Measurements from ENCODE around the gene MAN2B2. TPM values are rescaled to one million over a fixed set of nuclear protein-coding genes. Genes with fewer than 3 reads are reported as not detected.
A peak's percentile ranks its signal among the peaks of the same experiment; 100 is the strongest.

Gene MAN2B2
- 10 to 100 TPM; 20.5 to 25.6 TPM for total RNA-seq
- long read RNA-seq, full-length matches to known transcripts = 6 of 23 reads
- long read RNA-seq, partial matches to known transcripts = 15 of 23 reads
- long read RNA-seq, other reads (novel, unspliced or antisense) = 2 of 23 reads

- intact Hi-C loops (cut with DNase I) = no loop called here
- peak; percentile 92 for DNase-seq
- ATAC-seq = peak; percentile 99
Measured at GRCh38 chr4:6574747-6575502, at the start of gene MAN2B2. MAN2B2 (plus strand) TSS chr4:6575189; CDS start chr4:6575211, 22 bp downstream.

- ATAC-seq (no peak), DNase-seq (no peak)
- intact Hi-C loops (cut with DNase I) = no loop called here
Measured at GRCh38 chr4:6525474-6525873, 49.5 kb upstream of the MAN2B2 start.

DNA sequence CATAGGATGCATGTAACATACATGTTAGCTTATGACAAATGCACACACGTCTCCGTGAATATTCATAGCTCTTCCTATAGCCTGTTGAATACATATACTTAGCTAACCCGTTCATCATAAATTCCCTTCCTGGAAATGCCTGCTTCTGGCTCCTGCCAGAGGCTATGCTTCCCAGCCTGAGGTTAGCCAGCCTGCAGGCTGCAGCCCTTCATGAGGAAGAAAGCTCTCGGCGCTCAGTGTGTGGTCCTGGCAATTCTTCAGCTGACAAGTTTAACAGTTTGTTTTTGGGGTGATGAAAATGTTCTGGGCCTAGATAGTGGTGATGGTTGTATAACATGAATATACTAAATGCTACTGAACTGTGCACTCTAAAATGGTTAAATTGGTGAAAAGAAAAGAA is 48.8 kb upstream of the MAN2B2 start:
- intact Hi-C loops (cut with DNase I) = no loop called here
- ATAC-seq = no peak
- no peak for DNase-seq

DNA sequence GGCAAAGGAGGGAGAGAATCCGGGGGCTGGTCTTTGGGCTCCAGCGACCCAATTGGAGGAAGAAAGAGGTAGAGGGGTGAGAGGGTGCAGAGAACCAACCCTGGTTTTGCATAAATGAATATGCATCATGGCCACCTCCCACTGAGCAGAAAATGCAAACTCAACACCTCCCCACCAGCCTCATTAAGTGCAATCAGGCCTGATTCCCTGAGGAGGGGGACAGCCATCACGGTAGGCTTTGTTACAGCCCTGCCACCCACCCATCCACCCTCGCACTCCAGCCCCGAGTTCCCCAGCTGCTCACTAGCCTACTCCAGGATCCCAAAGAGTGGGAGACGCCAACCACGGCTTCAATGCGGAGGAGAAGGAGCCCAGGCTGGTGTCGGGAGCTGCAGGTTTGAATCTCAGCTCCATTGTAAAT is 48.3 kb upstream of the MAN2B2 start:
- DNase-seq (no peak), ATAC-seq (no peak)
- intact Hi-C loops (cut with DNase I) = no loop called here

GRCh38 chr4:6527259-6527658 is 47.7 kb upstream of the MAN2B2 start:
- ATAC-seq = no peak
- intact Hi-C loops (cut with DNase I) = no loop called here
- no peak for DNase-seq

DNA sequence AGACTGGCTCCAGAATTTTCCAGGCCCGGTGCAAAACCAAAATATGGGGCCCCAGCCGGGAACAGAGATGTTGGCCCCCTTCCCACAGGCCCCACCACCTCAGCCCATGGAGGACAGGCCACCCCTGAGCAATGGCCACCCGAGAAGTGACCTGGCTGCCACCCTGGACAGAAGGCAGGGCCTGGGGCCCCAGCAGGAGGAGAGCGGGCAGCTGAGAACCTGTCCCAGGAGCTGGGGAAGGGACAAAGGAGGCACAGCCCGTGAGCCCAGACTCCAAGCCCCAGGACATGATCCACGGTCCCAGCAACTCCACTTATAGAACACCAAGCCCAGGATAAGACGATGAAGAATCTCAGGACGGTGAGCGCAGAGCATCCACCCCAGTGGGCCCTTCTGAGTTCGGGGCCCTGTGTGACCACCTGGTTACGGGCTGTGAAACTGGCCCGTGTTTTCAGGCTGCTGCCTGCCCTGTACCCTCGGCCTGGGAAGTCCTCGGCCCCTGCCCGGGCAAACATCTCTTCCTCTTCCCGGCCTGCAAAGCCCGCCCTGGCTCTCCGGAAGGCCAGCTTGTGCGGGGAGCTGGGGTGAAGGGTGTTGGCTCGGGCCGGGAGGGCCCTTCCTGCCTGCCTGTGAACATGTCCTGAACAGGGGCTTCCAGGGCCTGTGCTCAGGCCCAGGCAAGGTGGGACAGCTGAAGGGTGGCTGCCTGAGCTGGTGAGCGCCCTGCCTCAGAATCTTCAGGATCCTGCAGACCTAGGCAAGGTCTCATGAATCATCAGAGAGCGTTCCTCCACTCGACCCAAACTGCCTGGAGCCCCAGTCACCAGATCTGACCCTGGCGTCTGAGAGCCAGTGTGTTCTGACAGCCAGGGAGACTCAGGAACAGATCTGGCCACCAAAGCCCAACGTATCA is 47.0 kb upstream of the MAN2B2 start:
- intact Hi-C loops (cut with DNase I) = no loop called here
- DNase-seq (no peak), ATAC-seq (no peak)

DNA sequence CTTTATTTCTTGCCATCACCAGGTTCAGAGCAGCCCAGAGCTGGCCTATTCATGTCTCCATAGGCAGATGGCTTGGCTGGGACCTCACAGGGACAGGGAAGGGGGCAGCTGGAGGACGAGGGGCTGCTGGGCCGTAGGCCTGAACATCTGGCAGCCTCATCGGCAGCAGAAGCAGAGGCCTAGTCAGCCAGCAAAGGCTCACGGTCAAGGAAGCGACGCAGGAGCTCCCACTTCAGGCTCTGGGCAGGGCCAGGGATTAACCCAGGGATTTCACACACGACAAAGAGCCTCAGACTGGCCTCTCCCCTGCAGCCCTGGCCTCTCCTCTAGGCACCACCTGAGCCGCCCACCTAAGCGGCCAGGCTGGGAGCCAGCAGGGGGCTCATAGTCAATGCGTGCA is 46.0 kb upstream of the MAN2B2 start:
- ATAC-seq = no peak
- intact Hi-C loops (cut with DNase I) = no loop called here

DNA sequence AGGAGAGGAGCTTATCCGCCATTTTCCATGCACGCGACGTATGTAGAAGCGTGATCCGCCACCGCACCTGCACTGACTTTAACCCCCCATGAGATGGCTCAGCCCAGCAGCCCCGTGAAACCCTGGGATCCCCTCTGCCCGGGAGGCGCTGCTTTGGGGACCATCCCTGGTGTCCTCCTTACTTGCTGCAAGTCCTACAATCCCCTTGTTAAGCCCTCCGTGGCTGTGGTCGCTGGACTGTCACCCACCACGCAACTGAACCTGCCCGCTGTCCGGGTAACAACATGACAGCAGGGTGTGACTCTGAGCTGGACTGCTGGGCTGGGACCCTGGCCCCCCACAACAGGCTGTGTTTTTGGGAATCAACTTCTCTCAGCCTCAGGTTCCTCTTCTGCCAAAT is 44.7 kb upstream of the MAN2B2 start:
- intact Hi-C loops (cut with DNase I) = loop anchor here in 1 of 2 donors (10.0 kb wide), 1 partner anchor 286 kb away; no protein-coding TSS in a partner anchor
- no peak for ATAC-seq
- no peak for DNase-seq

More for the DNA sequence above, 46.0 kb upstream of the MAN2B2 start:
- no peak for DNase-seq

DNA sequence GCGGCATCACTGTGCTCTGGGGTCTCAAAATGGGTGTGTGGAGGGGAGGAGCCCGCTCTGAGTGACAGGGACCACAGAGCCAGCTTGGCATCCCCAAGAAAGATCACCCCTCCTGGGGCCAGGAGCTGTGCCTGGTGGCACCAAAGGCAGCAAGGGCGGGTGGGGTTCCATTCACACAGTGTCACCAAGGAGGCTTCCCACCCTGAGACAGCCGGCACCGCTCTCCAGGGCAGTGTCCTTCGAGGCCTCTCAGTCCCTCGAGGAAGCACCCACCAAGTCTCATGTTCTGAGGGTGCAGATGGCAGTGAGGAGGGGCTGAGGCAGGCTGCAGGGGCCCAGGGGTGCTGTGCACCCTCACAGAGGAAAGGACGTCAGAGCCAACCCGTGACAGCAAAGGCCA is 44.0 kb upstream of the MAN2B2 start:
- DNase-seq (no peak), ATAC-seq (no peak)
- intact Hi-C loops (cut with DNase I) = loop anchor here in 1 of 2 donors (10.0 kb wide), 1 partner anchor 286 kb away; no protein-coding TSS in a partner anchor

DNA sequence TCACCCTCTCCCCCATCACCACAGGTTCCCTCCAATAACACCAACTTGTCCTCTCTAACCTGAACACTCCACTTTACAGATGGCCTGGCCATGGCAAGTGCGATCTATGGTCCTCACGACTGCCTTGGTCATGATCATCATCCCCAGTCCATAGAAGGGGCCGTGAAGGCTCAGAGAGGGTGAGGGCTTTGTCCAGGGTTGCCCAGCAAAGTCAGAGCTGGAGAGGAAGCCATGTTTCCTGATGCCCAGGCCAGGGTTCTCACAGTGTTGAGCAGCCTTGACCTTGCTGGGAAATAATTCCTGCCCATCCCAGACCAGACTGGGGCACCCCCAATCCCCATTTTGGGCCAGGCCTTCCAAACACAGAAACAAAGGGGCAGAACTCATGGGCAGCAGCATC is 42.9 kb upstream of the MAN2B2 start:
- DNase-seq (no peak), ATAC-seq (no peak)
- intact Hi-C loops (cut with DNase I) = loop anchor here in 1 of 2 donors (10.0 kb wide), 1 partner anchor 287 kb away; no protein-coding TSS in a partner anchor

DNA sequence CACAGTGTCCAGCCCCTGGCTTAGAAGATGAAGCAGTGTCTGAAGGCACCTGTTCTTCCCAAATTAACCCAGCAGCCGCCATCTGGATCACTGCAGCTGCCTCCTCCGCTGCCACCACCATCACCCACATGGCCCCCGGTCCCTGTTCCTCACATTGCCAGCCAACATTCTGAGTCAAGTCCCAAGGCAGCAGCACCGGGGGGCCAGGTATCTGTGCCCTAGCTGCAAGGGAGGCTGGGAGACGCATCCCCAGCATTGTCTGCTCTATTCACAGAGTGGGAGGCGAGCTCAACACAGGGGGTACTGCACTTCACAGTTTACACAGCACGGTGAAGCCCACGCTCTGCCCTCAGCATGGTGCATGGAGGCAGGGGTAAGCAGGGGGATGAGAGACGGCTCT is 42.3 kb upstream of the MAN2B2 start:
- intact Hi-C loops (cut with DNase I) = loop anchor here in 1 of 2 donors (10.0 kb wide), 1 partner anchor 288 kb away; no protein-coding TSS in a partner anchor
- no peak for DNase-seq
- no peak for ATAC-seq

DNA sequence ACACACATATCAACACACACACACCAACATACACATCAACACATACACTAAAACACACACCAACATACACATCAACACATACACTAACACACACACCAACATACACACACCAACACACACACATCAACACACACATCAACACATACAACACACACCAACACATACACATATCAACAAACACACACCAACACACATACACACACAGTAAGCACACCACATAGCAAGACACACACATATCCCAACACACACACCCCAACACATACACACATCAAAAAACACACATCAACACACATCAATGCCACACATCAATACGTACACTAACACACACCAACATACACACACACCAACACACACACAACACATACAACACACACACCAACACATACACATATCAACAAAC is 40.9 kb upstream of the MAN2B2 start:
- no peak for DNase-seq
- no peak for ATAC-seq
- intact Hi-C loops (cut with DNase I) = loop anchor here in 1 of 2 donors (10.0 kb wide), 1 partner anchor 289 kb away; no protein-coding TSS in a partner anchor

- intact Hi-C loops (cut with DNase I) = loop anchor here in 1 of 2 donors (10.0 kb wide), 1 partner anchor 290 kb away; no protein-coding TSS in a partner anchor
- ATAC-seq (no peak), DNase-seq (no peak)
Measured at GRCh38 chr4:6534618-6535328, 40.2 kb upstream of the MAN2B2 start.

GRCh38 chr4:6535329-6535692 is 39.7 kb upstream of the MAN2B2 start:
- intact Hi-C loops (cut with DNase I) = loop anchor here in 1 of 2 donors (10.0 kb wide), 1 partner anchor 291 kb away; no protein-coding TSS in a partner anchor
- ATAC-seq (no peak), DNase-seq (no peak)

DNA sequence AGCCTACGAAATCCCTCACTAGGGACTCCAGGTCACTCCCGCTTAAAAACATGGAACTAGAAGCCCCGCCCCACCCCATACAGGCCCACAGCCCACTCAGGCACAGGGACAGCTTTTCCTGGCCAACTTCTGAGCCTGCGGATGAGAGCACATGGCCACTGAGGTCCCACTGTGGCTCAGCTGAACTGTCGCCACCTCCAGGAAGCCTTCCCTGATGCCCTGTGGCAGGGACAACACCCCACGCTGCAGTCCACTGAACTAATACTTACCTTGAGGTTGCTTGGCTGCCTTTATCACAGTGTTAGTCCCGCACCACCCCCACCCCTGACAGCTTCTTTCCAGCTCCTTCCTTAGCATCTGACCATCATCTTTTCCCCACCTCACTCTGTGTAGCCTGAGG is 39.3 kb upstream of the MAN2B2 start:
- intact Hi-C loops (cut with DNase I) = loop anchor here in 1 of 2 donors (10.0 kb wide), 1 partner anchor 291 kb away; no protein-coding TSS in a partner anchor
- ATAC-seq (no peak), DNase-seq (no peak)

- ATAC-seq (no peak), DNase-seq (no peak)
- intact Hi-C loops (cut with DNase I) = loop anchor here in 1 of 2 donors (10.0 kb wide), 1 partner anchor 293 kb away; no protein-coding TSS in a partner anchor
Measured at GRCh38 chr4:6538111-6538510, 36.9 kb upstream of the MAN2B2 start.

DNA sequence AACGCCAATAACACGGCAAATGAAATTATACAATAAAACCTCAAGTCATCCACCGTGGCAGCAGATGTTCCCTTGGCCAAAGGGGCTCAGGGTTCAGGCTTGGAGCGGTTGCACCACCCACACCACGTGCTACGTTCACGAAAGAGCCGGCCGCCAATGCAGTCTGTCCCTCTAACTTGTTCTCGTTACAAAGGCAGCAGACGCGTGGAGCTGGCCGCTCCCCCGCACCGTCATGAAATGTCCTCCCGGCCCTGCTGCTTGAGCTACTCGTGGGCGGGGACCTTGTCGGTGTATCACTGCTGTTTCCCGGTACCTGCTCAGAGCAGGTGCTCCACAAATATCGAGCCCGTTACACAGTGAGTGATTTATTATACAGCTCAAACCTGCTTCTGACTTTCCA is 36.4 kb upstream of the MAN2B2 start:
- intact Hi-C loops (cut with DNase I) = loop anchor here in 1 of 2 donors (10.0 kb wide), 1 partner anchor 294 kb away; no protein-coding TSS in a partner anchor
- DNase-seq (no peak), ATAC-seq (no peak)

DNA sequence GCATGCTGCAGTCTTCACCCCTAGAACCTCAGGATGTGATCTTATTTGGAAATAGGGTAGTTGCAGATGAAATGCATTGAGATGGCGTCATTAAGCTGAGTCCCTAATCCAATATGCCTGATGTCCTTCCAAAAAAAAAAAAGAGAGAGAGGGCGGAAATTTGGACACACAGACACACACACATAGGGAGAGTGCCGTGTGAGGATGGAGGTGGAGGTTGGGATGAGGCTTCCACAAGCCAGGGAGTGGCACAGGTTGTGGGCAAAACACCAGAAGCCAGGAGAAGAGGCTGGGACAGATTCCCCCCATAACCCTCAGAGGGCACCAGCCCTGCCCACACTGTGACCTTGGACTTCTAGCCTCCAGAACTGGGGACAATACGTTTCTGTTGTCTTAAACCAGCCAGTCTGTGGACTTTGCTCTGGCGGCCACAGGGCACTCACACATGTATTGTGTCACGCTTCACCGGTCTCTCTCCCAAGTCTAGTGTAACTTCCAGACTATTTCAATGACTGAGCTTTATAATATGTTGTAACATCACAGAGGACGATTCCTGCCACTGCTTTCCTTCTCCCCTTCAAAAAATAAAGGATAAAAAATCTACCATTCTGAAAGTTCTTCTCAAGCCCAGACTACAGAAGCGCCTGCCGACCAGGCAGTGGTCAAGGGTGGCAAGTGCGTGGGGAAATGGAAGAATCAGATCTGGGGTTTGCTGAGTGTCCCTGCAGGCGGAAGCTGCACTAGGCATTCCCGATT is 35.8 kb upstream of the MAN2B2 start:
- DNase-seq = no peak
- intact Hi-C loops (cut with DNase I) = loop anchor here in 1 of 2 donors (10.0 kb wide), 1 partner anchor 294 kb away; no protein-coding TSS in a partner anchor
- ATAC-seq = no peak

Measured in left cardiac atrium (tissue), 4 donors.